CD4-positive, alpha-beta T cell treated with Interleukin-6 at 100 ng/mL for 8 hours (primary cell): ENCODE results near the gene DDAH2.

Experiments used
- DNase-seq: peaks from one replicate; pipeline ENCODE4 v3.0.0-alpha.2; 2020; ENCODE audit warnings: mixed read lengths, low spot score

DDAH2 gene

GRCh38 chr6:31728767-31729514 lies at the start of gene DDAH2:
Gene DDAH2 (minus strand): TSS chr6:31729299. CDS start chr6:31729161, 138 bp downstream.
- no peak for DNase-seq

- DNase-seq: no peak
Measured at GRCh38 chr6:31778193-31778592, 49.1 kb upstream of the DDAH2 start.

GRCh38 chr6:31777667-31778050 lies 48.6 kb upstream of the DDAH2 start:
- no peak for DNase-seq

GRCh38 chr6:31776989-31777666 lies 48.0 kb upstream of the DDAH2 start, which contains the start of gene VWA7:
Gene VWA7 (minus strand): TSS chr6:31777328. CDS start chr6:31776779, 549 bp downstream.
- DNase-seq: peak; percentile 63

- DNase-seq: no peak
Measured at GRCh38 chr6:31776485-31776988, 47.4 kb upstream of the DDAH2 start.

- DNase-seq: no peak
Measured at GRCh38 chr6:31775633-31776484, 46.8 kb upstream of the DDAH2 start.

- no peak for DNase-seq
Measured at GRCh38 chr6:31775184-31775583, 46.1 kb upstream of the DDAH2 start.

- DNase-seq: no peak
Measured at GRCh38 chr6:31771992-31772358, 42.9 kb upstream of the DDAH2 start.

GRCh38 chr6:31770860-31771259 lies 41.8 kb upstream of the DDAH2 start:
- no peak for DNase-seq

GRCh38 chr6:31769684-31770371 lies 40.7 kb upstream of the DDAH2 start:
- DNase-seq: peak; percentile 75

- DNase-seq: no peak
Measured at GRCh38 chr6:31768363-31769257, 39.5 kb upstream of the DDAH2 start.

- no peak for DNase-seq
Measured at GRCh38 chr6:31767096-31767645, 38.1 kb upstream of the DDAH2 start.

- DNase-seq: no peak
Measured at GRCh38 chr6:31765910-31766794, 37.1 kb upstream of the DDAH2 start.

- DNase-seq: no peak
Measured at GRCh38 chr6:31765559-31765909, 36.4 kb upstream of the DDAH2 start.

GRCh38 chr6:31764198-31764597 lies 35.1 kb upstream of the DDAH2 start:
- no peak for DNase-seq

GRCh38 chr6:31763619-31763940 lies 34.5 kb upstream of the DDAH2 start:
- DNase-seq: no peak

- no peak for DNase-seq
Measured at GRCh38 chr6:31762878-31763618, 33.9 kb upstream of the DDAH2 start.

GRCh38 chr6:31762356-31762755 lies 33.3 kb upstream of the DDAH2 start, which contains the start of gene SAPCD1:
Gene SAPCD1 (plus strand): TSS chr6:31762656. CDS start chr6:31763055, 399 bp downstream.
- DNase-seq: no peak

- DNase-seq: no peak
Measured at GRCh38 chr6:31761343-31761742, 32.2 kb upstream of the DDAH2 start.
